Activated CD8-positive, alpha-beta T cell treated with anti-CD3 and anti-CD28 coated beads, Interleukin-2, amount 10 ng/mL, durations not matched to agents 7 days and 5 days (primary cell): ENCODE results near the gene CRHR2. TPM values are rescaled to one million over a fixed set of nuclear protein-coding genes. Genes with fewer than 3 reads are reported as not detected.
A peak's percentile ranks its signal among the peaks of the same experiment; 100 is the strongest.

Experiments used
- ATAC-seq: fragments of 150-1000 bp; cut with Tn5 transposase; one replicate; pipeline ENCODE4 v1.10.0; 2021; ENCODE audit warnings: moderate library complexity
- CTCF ChIA-PET: fragments of 350-600 bp; sonication (Branson Sonifier 250); formaldehyde crosslinking; loops from one replicate; lab custom pipeline; 2021; ENCODE audit warnings: antibody characterized with exemption; lab: Charles Lee
- POLR2A ChIA-PET: fragments of 350-600 bp; sonication (Branson Sonifier 250); formaldehyde crosslinking; loops from one replicate; lab custom pipeline; 2021; ENCODE audit warnings: antibody characterized with exemption; lab: Charles Lee
- DNase-seq: peaks from one replicate; pipeline ENCODE4 v3.0.0-alpha.2; 2020
- H3K27ac Mint-ChIP-seq: one replicate; pipeline ENCODE4 v1.8.0; 2021; ENCODE audit warnings: mild to moderate bottlenecking, mixed read lengths
- H3K27me3 Mint-ChIP-seq: one replicate; pipeline ENCODE4 v1.8.0; 2021; ENCODE audit warnings: low read depth, mixed read lengths
- H3K36me3 Mint-ChIP-seq: one replicate; pipeline ENCODE4 v1.8.0; 2021; ENCODE audit warnings: low read depth, mixed read lengths
- H3K4me1 Mint-ChIP-seq: one replicate; pipeline ENCODE4 v1.8.0; 2021; ENCODE audit warnings: low read depth, mixed read lengths
- H3K4me3 Mint-ChIP-seq: one replicate; pipeline ENCODE4 v1.8.0; 2021; ENCODE audit warnings: mild to moderate bottlenecking, mixed read lengths
- H3K9me3 Mint-ChIP-seq: one replicate; pipeline ENCODE4 v1.8.0; 2022; ENCODE audit warnings: mixed read lengths; ENCODE audit not compliant: insufficient read depth
- total RNA-seq, 2 experiments: library from RNA; stranded (reverse); gene quantifications; one replicate each; pipeline ENCODE4 v1.2.3, GENCODE V29; 2021

CRHR2 gene
- not detected for total RNA-seq

- H3K27ac Mint-ChIP-seq = no peak within 1 kb of the TSS
- peaks cover 11% of the 10 kb centered on the region for H3K4me1 Mint-ChIP-seq
- CTCF ChIA-PET = interaction anchor here (1.2 to 5.0 kb wide), 5 partner anchors 26 to 117 kb away, joined by 3 to 58 read pairs (median 4); no protein-coding TSS in a partner anchor
- no peaks in the 10 kb centered on the region for H3K9me3 Mint-ChIP-seq
- ATAC-seq (peak; percentile 80), DNase-seq (peak; percentile 36)
- peak within 1 kb of the TSS; percentile 52 for H3K4me3 Mint-ChIP-seq
- H3K36me3 Mint-ChIP-seq = no peaks in the 10 kb centered on the region
- H3K27me3 Mint-ChIP-seq = peaks cover 66% of the 10 kb centered on the region
- POLR2A ChIA-PET = interaction anchor here (0.7 kb wide), 1 partner anchor 45 kb away, joined by 3 read pairs; no protein-coding TSS in a partner anchor
Observed at GRCh38 chr7:30682212-30683083, at the start of gene CRHR2. TSS of gene CRHR2 (minus strand) at chr7:30682456. CDS start at chr7:30682280, 176 bp downstream.

- ATAC-seq (no peak), DNase-seq (no peak)
- Mint-ChIP-seq H3K27me3 (no peaks in the 10 kb centered on the region), H3K4me3 (no peak overlapping the region), H3K4me1 (peaks cover 49% of the 10 kb centered on the region), H3K36me3 (no peaks in the 10 kb centered on the region), H3K27ac (no peak overlapping the region), H3K9me3 (no peaks in the 10 kb centered on the region)
- ChIA-PET POLR2A (no interaction called here), CTCF (interaction anchor here (8.8 kb wide), 1 partner anchor 7 kb away, joined by 118 read pairs; no protein-coding TSS in a partner anchor)
Observed at GRCh38 chr7:30731581-30731980, 49.3 kb upstream of the CRHR2 start.

GRCh38 chr7:30730996-30731395 lies 48.7 kb upstream of the CRHR2 start:
- ChIA-PET CTCF (interaction anchor here (0.9 to 8.8 kb wide), 2 partner anchors 8 to 49 kb away, joined by 3 to 118 read pairs; partner anchors contain the start of gene CRHR2), POLR2A (no interaction called here)
- Mint-ChIP-seq H3K27ac (no peak overlapping the region), H3K27me3 (no peaks in the 10 kb centered on the region), H3K4me1 (peaks cover 54% of the 10 kb centered on the region), H3K9me3 (no peaks in the 10 kb centered on the region), H3K36me3 (peaks cover 3% of the 10 kb centered on the region), H3K4me3 (no peak overlapping the region)
- ATAC-seq = no peak
- DNase-seq = no peak

- Mint-ChIP-seq H3K27me3 (no peaks in the 10 kb centered on the region), H3K36me3 (peaks cover 5% of the 10 kb centered on the region), H3K4me3 (no peak overlapping the region), H3K4me1 (peaks cover 63% of the 10 kb centered on the region), H3K27ac (no peak overlapping the region), H3K9me3 (no peaks in the 10 kb centered on the region)
- ATAC-seq = no peak
- no peak for DNase-seq
- POLR2A ChIA-PET = interaction anchor here (0.8 kb wide), 2 partner anchors 10 to 27 kb away, joined by 3 read pairs; no protein-coding TSS in a partner anchor
- CTCF ChIA-PET = interaction anchor here (0.9 to 8.8 kb wide), 2 partner anchors 9 to 48 kb away, joined by 3 to 118 read pairs; partner anchors contain the start of gene CRHR2
Observed at GRCh38 chr7:30730097-30730496, 47.8 kb upstream of the CRHR2 start.

GRCh38 chr7:30729642-30730041 lies 47.4 kb upstream of the CRHR2 start:
- no peaks in the 10 kb centered on the region for H3K9me3 Mint-ChIP-seq
- peaks cover 65% of the 10 kb centered on the region for H3K4me1 Mint-ChIP-seq
- ChIA-PET CTCF (interaction anchor here (8.8 kb wide), 1 partner anchor 9 kb away, joined by 118 read pairs; no protein-coding TSS in a partner anchor), POLR2A (interaction anchor here (0.8 kb wide), 1 partner anchor 27 kb away, joined by 3 read pairs; no protein-coding TSS in a partner anchor)
- DNase-seq = no peak
- peaks cover 5% of the 10 kb centered on the region for H3K36me3 Mint-ChIP-seq
- H3K27ac Mint-ChIP-seq = no peak overlapping the region
- H3K4me3 Mint-ChIP-seq = no peak overlapping the region
- no peak for ATAC-seq
- no peaks in the 10 kb centered on the region for H3K27me3 Mint-ChIP-seq

GRCh38 chr7:30728591-30729100 lies 46.4 kb upstream of the CRHR2 start:
- peaks cover 65% of the 10 kb centered on the region for H3K4me1 Mint-ChIP-seq
- no peak overlapping the region for H3K4me3 Mint-ChIP-seq
- POLR2A ChIA-PET = interaction anchor here (2.1 kb wide), 1 partner anchor 11 kb away, joined by 12 read pairs; no protein-coding TSS in a partner anchor
- H3K36me3 Mint-ChIP-seq = peaks cover 5% of the 10 kb centered on the region
- CTCF ChIA-PET = interaction anchor here (8.8 kb wide), 1 partner anchor 10 kb away, joined by 118 read pairs; no protein-coding TSS in a partner anchor
- H3K9me3 Mint-ChIP-seq = no peaks in the 10 kb centered on the region
- no peaks in the 10 kb centered on the region for H3K27me3 Mint-ChIP-seq
- ATAC-seq (no peak), DNase-seq (no peak)
- H3K27ac Mint-ChIP-seq = peak overlapping the region; percentile 99

GRCh38 chr7:30727061-30727945 lies 45.0 kb upstream of the CRHR2 start:
- ATAC-seq = peak; percentile 89
- peak overlapping the region; percentile 92 for H3K4me3 Mint-ChIP-seq
- CTCF ChIA-PET = interaction anchor here (0.8 to 8.8 kb wide), 9 partner anchors 9 to 178 kb away, joined by 3 to 118 read pairs (median 3); no protein-coding TSS in a partner anchor
- H3K9me3 Mint-ChIP-seq = no peaks in the 10 kb centered on the region
- H3K27me3 Mint-ChIP-seq = no peaks in the 10 kb centered on the region
- peaks cover 5% of the 10 kb centered on the region for H3K36me3 Mint-ChIP-seq
- POLR2A ChIA-PET = interaction anchor here (0.5 to 2.1 kb wide), 5 partner anchors 10 to 133 kb away, joined by 3 to 12 read pairs (median 5); partner anchors contain the start of genes CRHR2 and GARS1
- peaks cover 70% of the 10 kb centered on the region for H3K4me1 Mint-ChIP-seq
- DNase-seq = peak; percentile 85
- peak overlapping the region; percentile 99 for H3K27ac Mint-ChIP-seq

GRCh38 chr7:30726296-30727006 lies 44.2 kb upstream of the CRHR2 start:
- peak overlapping the region; percentile 99 for H3K27ac Mint-ChIP-seq
- peak; percentile 36 for ATAC-seq
- POLR2A ChIA-PET = interaction anchor here (0.7 to 2.1 kb wide), 5 partner anchors 11 to 132 kb away, joined by 3 to 12 read pairs (median 5); partner anchors contain the start of gene GARS1

GRCh38 chr7:30723776-30724175 lies 41.5 kb upstream of the CRHR2 start:
- Mint-ChIP-seq H3K36me3 (peaks cover 21% of the 10 kb centered on the region), H3K4me1 (peaks cover 45% of the 10 kb centered on the region), H3K27me3 (no peaks in the 10 kb centered on the region), H3K4me3 (no peak overlapping the region), H3K27ac (no peak overlapping the region), H3K9me3 (peaks cover 4% of the 10 kb centered on the region)
- ATAC-seq (no peak), DNase-seq (no peak)
- ChIA-PET CTCF (interaction anchor here (8.8 kb wide), 1 partner anchor 15 kb away, joined by 118 read pairs; no protein-coding TSS in a partner anchor), POLR2A (no interaction called here)

More at GRCh38 chr7:30726296-30727006, 44.2 kb upstream of the CRHR2 start:
- peak overlapping the region; percentile 92 for H3K4me3 Mint-ChIP-seq
- CTCF ChIA-PET = interaction anchor here (0.8 to 8.8 kb wide), 8 partner anchors 9 to 177 kb away, joined by 3 to 118 read pairs (median 4); no protein-coding TSS in a partner anchor
- no peaks in the 10 kb centered on the region for H3K27me3 Mint-ChIP-seq
- DNase-seq = peak; percentile 51
- H3K9me3 Mint-ChIP-seq = no peaks in the 10 kb centered on the region
- peaks cover 5% of the 10 kb centered on the region for H3K36me3 Mint-ChIP-seq
- H3K4me1 Mint-ChIP-seq = peaks cover 67% of the 10 kb centered on the region

GRCh38 chr7:30722671-30723070 lies 40.4 kb upstream of the CRHR2 start:
- peaks cover 34% of the 10 kb centered on the region for H3K4me1 Mint-ChIP-seq
- H3K36me3 Mint-ChIP-seq = peaks cover 32% of the 10 kb centered on the region
- ChIA-PET CTCF (interaction anchor here (1.3 kb wide), 1 partner anchor 17 kb away, joined by 6 read pairs; no protein-coding TSS in a partner anchor), POLR2A (no interaction called here)
- no peak overlapping the region for H3K4me3 Mint-ChIP-seq
- ATAC-seq = no peak
- H3K27me3 Mint-ChIP-seq = no peaks in the 10 kb centered on the region
- peak overlapping the region; percentile 14 for H3K27ac Mint-ChIP-seq
- DNase-seq = no peak
- H3K9me3 Mint-ChIP-seq = peaks cover 14% of the 10 kb centered on the region
